SH-SY5Y (cell line): ENCODE results near the gene IGSF8.

Experiments
- GATA2 ChIP-seq: IDR thresholded peaks from 2 replicates; pipeline ENCODE4 v1.6.1; 2011; ENCODE audit warnings: mild to moderate bottlenecking, low read depth, low read length
- GATA3 ChIP-seq: IDR thresholded peaks from 2 replicates; pipeline ENCODE4 v1.6.1; 2011; ENCODE audit warnings: low read depth, mild to moderate bottlenecking, low read length, moderate library complexity

DNA sequence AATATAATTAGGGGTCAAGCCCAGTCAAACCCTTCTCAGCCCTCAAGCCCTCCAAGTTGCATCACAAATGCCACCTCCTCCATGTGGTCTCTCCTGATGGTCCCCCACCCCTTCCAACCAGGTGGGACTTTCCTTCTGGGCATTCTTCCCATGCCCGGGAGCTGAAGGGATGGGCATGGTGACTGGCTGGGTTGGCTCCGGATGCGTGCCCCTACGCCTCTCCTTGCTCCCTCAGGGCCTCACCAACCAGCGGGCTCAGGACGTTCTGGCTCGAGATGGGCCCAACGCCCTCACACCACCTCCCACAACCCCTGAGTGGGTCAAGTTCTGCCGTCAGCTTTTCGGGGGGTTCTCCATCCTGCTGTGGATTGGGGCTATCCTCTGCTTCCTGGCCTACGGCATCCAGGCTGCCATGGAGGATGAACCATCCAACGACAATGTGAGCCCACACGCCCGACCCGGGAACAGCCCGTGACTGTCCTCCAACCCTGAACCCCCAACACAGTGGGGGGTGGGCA lies 24.6 kb upstream of the IGSF8 start:
- TF ChIP-seq GATA2 (no peak), GATA3 (no peak)
